LHCN-M2 (cell line): Measurements from ENCODE around the gene SP140L. TPM values are rescaled to one million over a fixed set of nuclear protein-coding genes. Genes with fewer than 3 reads are reported as not detected.
A peak's percentile ranks its signal among the peaks of the same experiment; 100 is the strongest.
"Not testable (repeated sequence)": the region's sequence is repeated elsewhere in the genome, so short reads cannot be mapped to it uniquely, and the experiment has no call there.

ENCODE experiments used
- DNase-seq: peaks from one replicate; pipeline ENCODE4 v3.0.0-alpha.2; 2012; ENCODE audit warnings: low read depth
- total RNA-seq: library from RNA; depleted of rRNA; stranded (reverse); fragments of >200 nt; gene quantifications from 2 replicates; pipeline ENCODE4 v1.2.3, GENCODE V29; 2014

The SP140L gene
- total RNA-seq, 1 experiment from 2014 or later: 25.4 TPM

- DNase-seq: no peak
Measured at GRCh38 chr2:230323385-230324106, 3.4 kb upstream of the SP140L start.

DNA sequence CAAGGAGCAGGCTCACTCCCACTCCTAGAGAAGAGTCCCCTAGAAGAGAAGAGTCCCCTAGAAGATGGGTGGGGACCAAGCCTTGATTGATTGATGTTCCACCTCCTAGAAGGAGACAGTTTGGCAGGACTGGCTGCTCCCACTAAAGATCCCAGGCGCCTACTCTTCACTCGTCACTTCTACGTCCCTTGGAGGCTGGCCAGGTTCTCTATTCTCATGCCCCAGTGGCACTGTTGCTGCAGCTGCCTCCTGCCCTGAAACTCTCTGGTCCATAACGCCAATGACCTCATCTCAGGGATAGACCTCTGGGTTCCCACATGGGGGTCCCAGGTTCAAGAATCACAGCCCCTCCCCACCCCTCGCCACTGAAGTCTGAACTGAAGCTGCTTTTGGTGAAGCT, 2.5 kb upstream of the SP140L start:
- DNase-seq: no peak

GRCh38 chr2:230325316-230326243, 1.4 kb upstream of the SP140L start:
- DNase-seq: no peak

GRCh38 chr2:230327418-230328154, 593 bp downstream of the SP140L start:
- DNase-seq: peak; percentile 5

GRCh38 chr2:230328155-230328458, 1.1 kb downstream of the SP140L start:
- no peak for DNase-seq

- DNase-seq: no peak
Measured at GRCh38 chr2:230329946-230330605, 3.1 kb downstream of the SP140L start.

DNA sequence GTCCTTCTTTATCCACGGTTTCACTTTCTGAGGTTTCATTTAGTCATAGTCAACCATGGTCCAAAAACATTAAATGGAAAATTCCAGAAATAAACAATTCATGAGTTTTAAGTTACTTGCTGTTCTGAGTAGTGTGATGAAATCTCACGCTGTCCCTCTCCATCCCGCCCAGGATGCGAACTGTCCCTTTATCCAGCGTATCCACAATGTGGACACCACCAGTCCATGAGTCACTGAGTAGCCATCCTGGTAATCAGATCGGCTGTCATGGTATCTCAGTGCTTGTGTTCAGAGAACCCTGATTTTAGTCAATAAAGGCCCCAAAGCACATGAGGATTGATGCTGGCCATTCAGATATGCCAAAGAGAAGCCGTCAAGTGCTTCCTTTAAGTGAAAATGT, 3.7 kb downstream of the SP140L start:
- DNase-seq: peak; percentile 89

DNA sequence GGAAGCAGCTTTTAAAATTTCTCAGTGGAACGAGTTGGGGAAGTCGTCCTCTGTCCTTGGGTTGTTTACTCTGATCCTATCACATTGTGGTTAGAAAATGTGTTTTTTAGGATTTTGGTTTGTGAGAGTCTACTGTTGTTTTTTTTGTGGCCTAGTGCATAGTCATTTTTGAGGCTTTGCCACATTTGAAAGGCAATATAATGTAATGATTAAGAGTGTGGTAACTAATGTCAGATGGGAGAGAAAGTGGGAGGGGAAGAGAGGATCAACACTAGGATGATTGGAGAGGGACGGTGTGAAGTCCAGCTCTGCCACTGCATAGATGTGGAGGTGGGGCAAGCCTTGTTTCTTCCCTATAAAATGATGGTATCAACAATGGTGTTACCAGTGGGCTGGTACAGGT, 8.5 kb downstream of the SP140L start:
- peak; percentile 15 for DNase-seq

DNA sequence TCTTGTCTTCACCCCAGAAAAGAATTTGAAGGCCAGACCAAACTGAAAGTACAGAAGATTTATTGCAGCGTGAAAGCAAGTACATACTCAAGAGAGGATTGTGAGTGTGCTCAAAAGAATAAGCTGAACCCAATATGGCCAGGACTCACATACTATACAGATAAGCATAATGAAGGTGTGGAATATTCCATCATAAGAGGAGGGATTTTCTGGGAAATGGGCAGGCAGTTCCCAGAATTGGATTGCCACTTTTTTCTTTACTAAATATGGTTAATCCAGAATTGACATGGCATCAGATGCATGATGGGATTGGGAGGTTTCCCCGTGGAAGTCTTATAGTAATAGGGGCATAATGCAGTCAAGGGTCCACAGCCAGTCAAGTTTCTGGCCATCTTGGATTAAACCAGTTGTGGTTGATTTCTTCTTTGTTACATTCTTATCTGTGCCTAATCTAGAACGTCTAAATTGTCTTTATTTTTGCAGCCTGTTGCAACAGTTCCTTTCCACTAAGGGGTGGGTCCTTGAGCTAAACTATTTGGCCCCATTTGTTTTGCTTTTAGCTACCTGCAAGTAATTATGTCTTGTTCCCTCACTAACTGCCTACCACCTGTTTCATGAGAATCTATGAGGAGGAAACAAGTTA, 9.0 kb downstream of the SP140L start:
- no peak for DNase-seq

DNA sequence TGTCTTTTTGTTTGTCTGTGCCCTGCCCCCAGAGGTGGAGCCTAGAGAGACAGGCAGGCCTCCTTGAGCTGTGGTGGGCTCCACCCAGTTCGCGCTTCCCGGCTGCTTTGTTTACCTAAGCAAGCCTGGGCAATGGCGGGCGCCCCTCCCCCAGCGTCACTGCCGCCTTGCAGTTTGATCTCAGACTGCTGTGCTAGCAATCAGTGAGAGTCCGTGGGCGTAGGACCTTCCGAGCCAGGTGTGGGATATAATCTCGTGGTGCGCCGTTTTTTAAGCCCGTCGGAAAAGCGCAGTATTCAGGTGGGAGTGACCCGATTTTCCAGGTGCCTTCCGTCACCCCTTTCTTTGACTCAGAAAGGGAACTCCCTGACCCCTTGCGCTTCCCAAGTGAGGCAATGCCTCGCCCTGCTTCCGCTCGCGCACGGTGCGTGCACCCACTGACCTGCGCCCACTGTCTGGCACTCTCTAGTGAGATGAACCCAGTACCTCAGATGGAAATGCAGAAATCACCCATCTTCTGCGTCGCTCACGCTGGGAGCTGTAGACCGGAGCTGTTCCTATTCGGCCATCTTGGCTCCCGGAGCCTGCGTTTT, 15.0 kb downstream of the SP140L start:
- not testable (repeated sequence) for DNase-seq

DNA sequence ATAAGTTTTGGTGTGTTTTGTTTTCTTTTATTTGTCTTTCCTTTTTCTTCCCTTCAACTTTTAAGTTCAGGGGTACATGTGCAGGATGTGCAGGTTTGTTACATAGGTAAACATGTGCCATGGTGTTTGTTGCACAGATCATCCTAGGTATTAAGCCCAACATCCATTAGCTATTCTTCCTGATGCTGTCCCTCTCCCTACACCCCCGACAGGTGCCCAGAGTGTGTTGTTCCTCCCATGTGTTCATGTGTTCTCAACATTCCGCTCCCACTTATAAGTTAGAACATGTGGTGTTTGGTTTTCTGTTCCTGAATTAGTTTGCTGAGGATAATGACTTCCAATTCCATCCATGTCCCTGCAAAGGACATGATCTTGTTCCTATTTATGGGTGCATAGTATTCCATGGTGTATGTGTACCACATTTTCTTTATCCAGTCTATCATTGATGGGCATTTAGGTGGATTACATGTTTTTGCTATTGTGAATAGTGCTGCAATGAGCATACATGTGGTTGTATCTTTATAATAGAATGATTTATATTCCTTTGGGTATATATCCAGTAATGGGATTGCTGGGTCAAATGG, 16.1 kb downstream of the SP140L start:
- not testable (repeated sequence) for DNase-seq

- peak; percentile 11 for DNase-seq
Measured at GRCh38 chr2:230343747-230344146, 16.8 kb downstream of the SP140L start.

DNA sequence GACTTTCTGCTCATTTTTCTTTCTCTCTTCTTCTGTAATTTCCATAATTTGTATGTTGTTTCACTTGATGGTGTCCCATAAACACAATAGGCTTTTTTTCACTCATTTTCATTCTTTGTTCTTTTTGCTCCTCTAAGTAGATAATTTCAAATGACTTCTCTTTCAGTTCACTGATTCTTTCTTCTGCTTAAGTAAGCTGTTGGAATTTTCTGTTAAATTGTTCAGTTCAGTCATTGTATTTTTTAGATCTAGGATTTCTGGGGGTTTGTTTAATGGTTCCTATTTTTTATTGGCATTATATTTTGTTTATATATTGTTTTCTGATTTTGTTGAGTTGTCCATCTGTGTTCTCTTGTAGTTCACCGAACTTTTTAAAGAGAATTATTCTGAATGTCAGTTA, 19.5 kb downstream of the SP140L start:
- no peak for DNase-seq

- DNase-seq: no peak
Measured at GRCh38 chr2:230346921-230347533, 20.0 kb downstream of the SP140L start.

GRCh38 chr2:230347659-230348305, 20.8 kb downstream of the SP140L start:
- DNase-seq: peak; percentile 19

GRCh38 chr2:230348787-230349186, 21.8 kb downstream of the SP140L start:
- DNase-seq: no peak

DNA sequence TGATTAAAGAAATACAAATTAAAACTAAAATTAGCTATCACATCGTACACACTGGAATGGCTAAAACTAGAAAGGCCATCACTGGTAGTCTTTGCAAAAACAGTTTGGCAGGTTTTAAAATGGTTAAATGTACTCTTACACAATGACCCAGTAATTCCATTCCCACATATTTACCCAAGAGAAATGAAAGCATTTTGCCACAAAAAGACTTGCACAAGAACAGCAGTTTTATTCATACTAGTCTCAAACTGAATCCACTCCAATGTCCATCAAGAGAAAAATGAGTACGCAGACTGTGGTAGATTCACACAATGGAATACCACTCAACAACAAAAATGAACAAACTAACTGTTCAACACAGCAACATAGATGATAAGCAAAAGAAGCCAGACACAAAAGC, 29.1 kb downstream of the SP140L start:
- peak; percentile 59 for DNase-seq

- DNase-seq: peak; percentile 74
Measured at GRCh38 chr2:230358305-230358704, 31.3 kb downstream of the SP140L start.

DNA sequence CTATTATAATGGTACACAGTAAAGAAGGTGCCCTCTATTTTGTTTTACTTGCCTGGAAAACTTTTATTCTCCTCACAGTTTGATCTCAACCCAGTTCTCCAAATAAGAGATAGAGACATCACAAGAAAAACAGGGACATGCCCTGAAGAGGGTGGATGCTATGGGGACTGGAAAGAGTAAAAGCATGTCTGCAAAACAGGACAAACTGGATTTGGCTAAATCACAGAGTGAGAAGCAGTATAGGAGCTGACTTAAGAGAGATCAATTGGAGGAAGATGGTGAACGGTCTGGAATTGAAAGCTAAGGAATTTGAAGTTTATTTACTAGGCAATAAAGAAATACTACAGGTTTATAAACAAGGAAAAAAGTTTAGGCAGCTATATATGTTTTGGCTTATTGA, 33.0 kb downstream of the SP140L start:
- DNase-seq: no peak
